Astrocyte of the cerebellum (primary cell): Measurements from ENCODE around the gene SLC25A6.
"Not testable (repeated sequence)": the region's sequence is repeated elsewhere in the genome, so short reads cannot be mapped to it uniquely, and the experiment has no call there.

Source experiments
- DNase-seq: peaks from one replicate; pipeline ENCODE4 v3.0.0-alpha.2; 2011; ENCODE audit warnings: low read depth
- H3K4me3 ChIP-seq: 2 replicates; pipeline ENCODE4 v1.5.1; 2011; ENCODE audit warnings: mild to moderate bottlenecking, low read depth, low read length, moderate library complexity
- CTCF ChIP-seq: IDR thresholded peaks from 2 replicates; pipeline ENCODE4 v1.5.1; 2012; ENCODE audit warnings: low read length, low read depth, moderate library complexity, mild to moderate bottlenecking; ENCODE audit errors: missing control alignments
- in situ Hi-C: cut with HindIII; loops from 2 replicates; pipeline ENCODE4 v1.10.0; 2017; ENCODE audit warnings: low sequenced_read_pairs

The SLC25A6 gene

GRCh38 chrX:1416327-1416784, 24.4 kb upstream of the SLC25A6 start:
- H3K4me3 ChIP-seq = no peak overlapping the region
- no peak for DNase-seq
- no peak for TF ChIP-seq CTCF
- in situ Hi-C loops = no loop called here

- no peak for TF ChIP-seq CTCF
- H3K4me3 ChIP-seq = no peak overlapping the region
- DNase-seq = no peak
- in situ Hi-C loops = no loop called here
Observed at GRCh38 chrX:1412551-1413161, 20.7 kb upstream of the SLC25A6 start.

GRCh38 chrX:1411326-1411725, 19.4 kb upstream of the SLC25A6 start:
- H3K4me3 ChIP-seq = no peak overlapping the region
- in situ Hi-C loops = no loop called here
- DNase-seq = no peak
- TF ChIP-seq CTCF = no peak

GRCh38 chrX:1407035-1407434, 15.1 kb upstream of the SLC25A6 start:
- in situ Hi-C loops = no loop called here
- TF ChIP-seq CTCF = no peak
- H3K4me3 ChIP-seq = no peak overlapping the region
- no peak for DNase-seq

- DNase-seq, H3K4me3 ChIP-seq, in situ Hi-C loops: not testable (repeated sequence)
Observed at GRCh38 chrX:1405769-1406168, 13.9 kb upstream of the SLC25A6 start.

- DNase-seq, in situ Hi-C loops, H3K4me3 ChIP-seq: not testable (repeated sequence)
Observed at GRCh38 chrX:1403867-1404266, 12.0 kb upstream of the SLC25A6 start.

GRCh38 chrX:1403228-1403627, 11.3 kb upstream of the SLC25A6 start:
- in situ Hi-C loops = no loop called here

More at GRCh38 chrX:1403228-1403627, 11.3 kb upstream of the SLC25A6 start:
- no peak for TF ChIP-seq CTCF
- no peak for DNase-seq
- no peak overlapping the region for H3K4me3 ChIP-seq
